ENCODE measurements around the gene MBNL1. TPM values are rescaled to one million over a fixed set of nuclear protein-coding genes. Genes with fewer than 3 reads are reported as not detected.

Gene MBNL1
- total and polyA plus RNA-seq, 2 donors (not counting 3 experiments of a cell fraction or from before 2014, with no cell fraction given) = 179 to 362 TPM

GRCh38 chr3:152447511-152447910 lies 178.8 kb downstream of the MBNL1 start:
- ChIA-PET POLR2A (no interaction called here), CTCF (interaction anchor here (0.9 to 2.5 kb wide), 4 partner anchors 25 to 376 kb away, joined by 3 to 12 read pairs (median 3); no protein-coding TSS in a partner anchor)
- H3K4me1 ChIP-seq (ENCODE audit: control insufficient read depth, extremely low read depth, insufficient read depth, low read length) = peaks cover 11% of the 10 kb centered on the region
- peaks cover 16 to 45% of the 10 kb centered on the region in 2 experiments for H3K36me3 ChIP-seq (ENCODE audit: control insufficient read depth in 2 of 2, extremely low read depth in 1 of 2, insufficient read depth in 2 of 2, low read length in 2 of 2)
- no TSS peak for BruUV-seq (replicated peaks)
- no peak for TF ChIP-seq MAX (IDR thresholded peaks at IDR 0.05; ENCODE audit: insufficient read depth, insufficient read length)
- no peak for TF ChIP-seq JUN (IDR thresholded peaks at IDR 0.05; ENCODE audit: borderline replicate concordance, insufficient read depth, insufficient read length, low read depth)
- no peak for TF ChIP-seq CTCF (IDR thresholded peaks at IDR 0.05; ENCODE audit: extremely low read depth in 1 of 2, insufficient read depth in 1 of 2, low read depth in 1 of 2, low read length in 2 of 2)
- no peak overlapping the region for H2AFZ ChIP-seq (ENCODE audit: low read depth, low read length)
- H4K20me1 ChIP-seq (replicated peaks; ENCODE audit: control insufficient read depth, extremely low read depth, insufficient read depth, low read length) = peaks cover 10% of the 10 kb centered on the region
- FAIRE-seq = no peak
- H3K79me2 ChIP-seq (ENCODE audit: control insufficient read depth, insufficient read depth, low read length) = peaks cover 80% of the 10 kb centered on the region
- H3K9ac ChIP-seq (replicated peaks; ENCODE audit: extremely low read depth, insufficient read depth, low read length) = no peak overlapping the region
- no peak for DNase-seq (ENCODE audit: low read depth, low spot score)
- no peak overlapping the region for H3K4me2 ChIP-seq (ENCODE audit: insufficient read depth, low read length)
- dilution Hi-C loops (cut with MboI; ENCODE audit: extremely low pct_ligation_motif_present, low sequenced_read_pairs) (no loop called here), intact Hi-C loops (cut with micrococcal nuclease) (loop anchor here (10.0 kb wide), 1 partner anchor 523 kb away; no protein-coding TSS in a partner anchor)
- H3K27ac ChIP-seq (ENCODE audit: insufficient read depth, low read depth, low read length) = no peak overlapping the region
- no peaks in the 10 kb centered on the region for H3K9me3 ChIP-seq (replicated peaks; ENCODE audit: control insufficient read depth, insufficient read depth, low read length)
- no peak overlapping the region for H3K4me3 ChIP-seq (replicated peaks in 1 of 3; ENCODE audit: insufficient read depth in 1 of 3, low read depth in 1 of 3, low read length in 3 of 3)
- H3K27me3 ChIP-seq (ENCODE audit: control insufficient read depth in 2 of 2, insufficient read depth in 2 of 2, low read length in 2 of 2) = no peaks in the 10 kb centered on the region
- H3K9me1 ChIP-seq (replicated peaks; ENCODE audit: control insufficient read depth, extremely low read depth, insufficient read depth, low read length) = no peaks in the 10 kb centered on the region

GRCh38 chr3:152448091-152448490 lies 179.4 kb downstream of the MBNL1 start:
- dilution Hi-C loops (cut with MboI; ENCODE audit: extremely low pct_ligation_motif_present, low sequenced_read_pairs) (no loop called here), intact Hi-C loops (cut with micrococcal nuclease) (loop anchor here (10.0 kb wide), 1 partner anchor 523 kb away; no protein-coding TSS in a partner anchor)
- FAIRE-seq (no peak), DNase-seq (ENCODE audit: low read depth, low spot score) (no peak)
- peaks cover 9% of the 10 kb centered on the region for H3K4me1 ChIP-seq (ENCODE audit: control insufficient read depth, extremely low read depth, insufficient read depth, low read length)
- H3K9me1 ChIP-seq (replicated peaks; ENCODE audit: control insufficient read depth, extremely low read depth, insufficient read depth, low read length) = no peaks in the 10 kb centered on the region
- H3K27me3 ChIP-seq (ENCODE audit: control insufficient read depth in 2 of 2, insufficient read depth in 2 of 2, low read length in 2 of 2) = no peaks in the 10 kb centered on the region
- peaks cover 16 to 47% of the 10 kb centered on the region in 2 experiments for H3K36me3 ChIP-seq (ENCODE audit: control insufficient read depth in 2 of 2, extremely low read depth in 1 of 2, insufficient read depth in 2 of 2, low read length in 2 of 2)
- ChIA-PET CTCF (interaction anchor here (0.6 to 1.2 kb wide), 5 partner anchors 24 to 1068 kb away, joined by 3 to 4 read pairs (median 3); no protein-coding TSS in a partner anchor), POLR2A (no interaction called here)
- H3K9ac ChIP-seq (replicated peaks; ENCODE audit: extremely low read depth, insufficient read depth, low read length) = no peak overlapping the region
- no peak overlapping the region for H2AFZ ChIP-seq (ENCODE audit: low read depth, low read length)
- no peak overlapping the region for H3K4me2 ChIP-seq (ENCODE audit: insufficient read depth, low read length)
- no peaks in the 10 kb centered on the region for H3K9me3 ChIP-seq (replicated peaks; ENCODE audit: control insufficient read depth, insufficient read depth, low read length)
- H3K79me2 ChIP-seq (ENCODE audit: control insufficient read depth, insufficient read depth, low read length) = peaks cover 78% of the 10 kb centered on the region
- BruUV-seq (replicated peaks) = no TSS peak
- TF ChIP-seq MYC (IDR thresholded peaks at IDR 0.05; ENCODE audit: low read depth, low read length) = no peak
- TF ChIP-seq FOS (IDR thresholded peaks at IDR 0.05; ENCODE audit: borderline replicate concordance, insufficient read depth, low read length) = no peak
- TF ChIP-seq POLR2A (IDR thresholded peaks at IDR 0.05; ENCODE audit: low read depth, low read length) = no peak
- TF ChIP-seq EZH2 (IDR thresholded peaks at IDR 0.05; ENCODE audit: borderline replicate concordance, low read depth, low read length, severe bottlenecking) = no peak
- no peak for TF ChIP-seq POLR2AphosphoS5 (IDR thresholded peaks at IDR 0.05; ENCODE audit: insufficient read depth, low read depth, low read length)
- no peak for TF ChIP-seq CTCF (IDR thresholded peaks at IDR 0.05; ENCODE audit: extremely low read depth in 1 of 2, insufficient read depth in 1 of 2, low read depth in 1 of 2, low read length in 2 of 2)
- TF ChIP-seq JUN (IDR thresholded peaks at IDR 0.05; ENCODE audit: borderline replicate concordance, insufficient read depth, insufficient read length, low read depth) = no peak
- TF ChIP-seq MAX (IDR thresholded peaks at IDR 0.05; ENCODE audit: insufficient read depth, insufficient read length) = no peak
- no peak for TF ChIP-seq GATA2 (IDR thresholded peaks at IDR 0.05; ENCODE audit: insufficient read depth, insufficient read length, low read depth, low read length)
- no peak overlapping the region for H3K4me3 ChIP-seq (replicated peaks in 1 of 3; ENCODE audit: insufficient read depth in 1 of 3, low read depth in 1 of 3, low read length in 3 of 3)
- no peak overlapping the region for H3K27ac ChIP-seq (ENCODE audit: insufficient read depth, low read depth, low read length)
- H4K20me1 ChIP-seq (replicated peaks; ENCODE audit: control insufficient read depth, extremely low read depth, insufficient read depth, low read length) = peaks cover 10% of the 10 kb centered on the region
